OCI-LY7 (cell line): ENCODE measurements around the gene ZNF786.

Experiments used
- CTCF ChIP-seq: fragments of 200-600 bp; sonication (generic); conservative IDR thresholded peaks from 2 replicates; pipeline ENCODE4 v1.5.1; 2014; ENCODE audit warnings: mild to moderate bottlenecking, antibody characterized with exemption, low read length, moderate library complexity, mixed read lengths
- EZH2phosphoT487 ChIP-seq: fragments of 200-600 bp; sonication (generic); IDR thresholded peaks from 2 replicates; pipeline ENCODE4 v1.6.1; 2018; ENCODE audit warnings: low read depth, borderline replicate concordance, mild to moderate bottlenecking, mixed run types, antibody characterized with exemption, low read length, moderate library complexity, mixed read lengths

DNA sequence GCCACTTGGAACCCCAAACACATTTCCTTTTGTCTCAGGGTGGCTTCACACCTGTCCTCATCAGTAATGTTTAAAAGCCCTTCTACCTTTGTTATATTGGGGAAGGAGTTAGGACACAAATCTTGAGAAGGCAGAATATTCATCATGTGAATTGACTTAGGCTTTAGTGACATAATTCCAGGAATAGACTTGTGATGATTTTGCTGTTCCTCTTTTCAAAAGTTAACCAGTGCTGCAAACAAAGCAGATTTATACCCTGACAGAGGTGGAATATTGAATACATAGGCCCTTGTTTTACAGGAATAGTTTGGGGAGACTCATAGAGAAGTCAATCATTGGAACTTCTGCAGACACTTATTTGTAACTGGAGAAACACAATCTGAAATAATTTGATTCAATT lies 27.0 kb downstream of the ZNF786 start:
- TF ChIP-seq CTCF (no peak), EZH2phosphoT487 (no peak)
